ENCODE data around the gene CCDC50. TPM values are rescaled to one million over a fixed set of nuclear protein-coding genes. Genes with fewer than 3 reads are reported as not detected.

Gene CCDC50
- polyA plus RNA-seq, 1 donor, result 26.3 TPM

GRCh38 chr3:191316876-191317603, 12.2 kb upstream of the CCDC50 start:
- DNase-seq (ENCODE audit: low read depth), result no peak

GRCh38 chr3:191320316-191320715, 8.9 kb upstream of the CCDC50 start:
- no peak for DNase-seq (ENCODE audit: low read depth)

GRCh38 chr3:191321019-191321767, 8.0 kb upstream of the CCDC50 start:
- no peak for DNase-seq (ENCODE audit: low read depth)

DNA sequence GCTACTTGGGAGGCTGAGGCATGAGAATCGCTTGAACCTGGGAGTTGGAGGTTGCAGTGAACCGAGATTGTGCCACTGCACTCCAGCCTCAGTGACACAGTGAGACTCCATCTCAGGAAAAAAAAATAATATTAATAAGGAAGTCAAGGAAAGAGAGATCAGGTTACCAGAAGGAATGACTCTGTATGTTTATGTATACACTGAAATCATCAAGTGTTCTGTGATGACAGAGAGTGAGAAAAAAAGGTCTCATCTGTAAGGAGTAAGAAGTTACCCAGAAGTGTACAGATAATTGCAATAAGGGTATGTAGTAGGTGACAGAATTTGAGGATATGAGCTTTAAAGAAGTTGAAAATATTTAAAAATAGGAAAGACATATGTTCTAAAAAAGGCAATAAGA, 4.3 kb upstream of the CCDC50 start:
- DNase-seq (ENCODE audit: low read depth), result no peak

- DNase-seq (ENCODE audit: low read depth), result no peak
These were observed 1.7 kb upstream of the CCDC50 start for GRCh38 chr3:191327526-191327925.

- DNase-seq (ENCODE audit: low read depth), result no peak
These were observed 722 bp upstream of the CCDC50 start for GRCh38 chr3:191328383-191328961.

DNA sequence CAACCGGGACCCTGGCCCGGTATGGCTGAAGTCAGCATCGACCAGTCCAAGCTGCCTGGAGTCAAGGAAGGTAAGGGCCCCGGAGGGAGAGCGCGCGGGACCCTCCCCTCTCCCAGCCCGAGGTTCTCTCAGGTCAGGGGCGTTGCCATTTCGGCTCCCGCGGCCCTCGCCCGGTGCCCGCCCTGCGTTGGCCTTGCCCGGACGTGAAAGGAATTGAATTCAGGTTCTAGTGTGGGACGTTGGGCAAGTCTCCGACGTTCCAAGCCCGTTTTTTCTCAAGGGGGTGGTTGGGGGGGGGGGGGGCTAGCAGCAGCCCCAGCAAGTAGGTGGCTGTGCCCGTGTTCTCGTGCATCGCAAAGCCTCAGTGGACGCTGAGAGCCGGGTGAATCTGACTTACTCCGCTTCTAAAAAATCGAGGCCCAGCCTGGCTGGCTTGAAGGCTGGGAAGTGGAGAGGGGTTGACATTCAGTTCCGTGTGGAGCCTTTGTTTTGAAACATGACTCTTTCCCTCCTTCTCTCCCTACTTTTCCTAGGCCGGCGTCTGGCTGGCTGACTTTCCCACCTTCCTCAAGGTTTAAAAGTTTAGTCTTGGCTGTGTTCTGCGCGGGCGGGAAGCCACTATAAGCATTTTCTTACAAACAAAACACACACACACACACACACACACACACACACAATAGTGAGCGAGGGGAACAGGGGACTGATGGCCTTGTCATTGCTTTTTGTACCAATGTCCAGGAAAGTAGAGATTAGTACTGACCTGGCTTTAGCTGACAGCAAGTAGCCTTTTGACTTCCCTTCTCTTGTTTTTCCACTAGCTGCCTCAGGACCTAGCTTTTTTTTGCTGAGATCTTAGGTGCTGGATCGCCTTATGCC, 698 bp downstream of the CCDC50 start, which contains the start of gene UTS2B:
Gene UTS2B, minus strand, starts transcription at position 873 of the 876 bp plus-strand sequence. CDS start 48,337 bp downstream, outside the sequence.
- no peak for DNase-seq (ENCODE audit: low read depth)

DNA sequence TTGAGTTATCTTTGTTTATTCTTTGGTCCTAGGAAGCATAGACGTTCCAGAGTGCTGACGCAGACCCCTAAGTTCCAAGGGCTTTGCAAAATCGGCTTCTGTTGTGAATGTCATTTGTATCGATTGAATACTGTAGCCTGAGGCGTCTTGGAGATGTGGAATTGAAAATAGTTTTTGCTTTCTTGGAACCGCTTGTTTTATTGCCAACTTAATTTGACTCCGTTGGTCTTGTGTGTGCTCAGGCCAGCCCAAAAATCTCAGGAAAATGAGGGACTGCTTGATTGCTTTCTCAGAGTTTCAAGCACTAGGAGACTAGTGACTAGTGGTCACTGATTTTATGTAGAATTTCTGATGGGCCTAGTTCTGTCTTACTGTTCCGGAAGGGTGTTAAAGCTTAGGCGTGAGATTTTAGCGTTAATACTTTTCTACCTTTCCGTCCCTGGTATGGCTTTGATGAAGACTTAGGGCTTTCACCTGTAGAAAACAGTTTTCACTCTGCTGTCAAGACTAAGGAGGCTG, 1.4 kb downstream of the CCDC50 start:
- DNase-seq (ENCODE audit: low read depth), result no peak

GRCh38 chr3:191331388-191331787, 2.2 kb downstream of the CCDC50 start:
- DNase-seq (ENCODE audit: low read depth), result no peak

DNA sequence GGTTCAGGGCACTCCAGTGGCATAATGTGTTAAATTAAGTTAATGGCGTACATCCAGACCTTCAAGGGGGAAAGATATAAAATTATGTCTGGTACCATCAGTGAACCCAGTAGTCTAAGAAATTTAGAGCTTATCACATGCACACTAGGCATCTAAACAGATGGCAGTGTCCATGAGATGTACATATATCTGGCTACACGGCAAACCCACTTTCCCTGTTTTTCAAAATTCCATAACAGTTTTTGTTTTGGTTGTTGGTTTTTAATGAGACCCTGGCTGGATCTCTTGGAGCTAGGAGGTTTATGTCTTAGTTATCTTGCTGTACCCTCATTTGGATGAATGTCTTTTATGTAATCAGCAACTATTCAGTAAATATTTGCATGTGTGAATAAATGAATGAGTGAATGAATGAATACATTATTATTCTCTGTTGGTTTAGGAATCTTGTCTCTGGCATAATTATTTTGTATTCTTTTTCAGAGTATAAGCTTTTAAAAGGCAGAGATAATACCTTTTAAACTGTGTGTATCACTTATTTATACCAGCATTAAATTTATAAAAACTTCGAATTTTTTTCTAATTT, 4.2 kb downstream of the CCDC50 start:
- DNase-seq (ENCODE audit: low read depth), result no peak

DNA sequence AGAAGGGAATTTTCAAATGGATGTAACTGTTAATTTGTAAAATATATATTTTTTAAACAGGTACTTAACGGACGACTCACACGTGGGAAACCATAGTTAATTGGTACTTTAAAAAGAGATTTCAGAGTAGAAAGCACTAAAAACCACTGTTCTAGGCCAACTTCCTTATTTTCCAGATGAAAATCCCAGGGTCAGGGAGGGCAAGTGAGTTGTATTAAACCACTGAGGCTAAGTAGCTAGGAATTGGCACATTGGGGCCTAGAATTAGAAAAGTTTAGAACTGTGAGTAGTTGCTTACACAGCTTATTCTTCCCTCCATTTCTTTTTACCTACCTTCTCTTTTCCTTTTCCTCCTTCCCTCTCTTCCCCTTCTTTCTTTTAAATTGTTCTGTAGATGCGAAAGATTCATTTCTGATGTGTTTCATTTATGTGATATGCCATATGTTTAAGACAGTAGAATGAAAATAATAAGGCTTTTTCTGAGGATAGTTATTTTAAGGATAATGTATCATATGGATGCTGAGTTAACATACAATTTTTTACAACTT, 5.2 kb downstream of the CCDC50 start:
- DNase-seq (ENCODE audit: low read depth), result no peak

GRCh38 chr3:191336833-191337232, 7.6 kb downstream of the CCDC50 start:
- no peak for DNase-seq (ENCODE audit: low read depth)

GRCh38 chr3:191338177-191338488, 8.9 kb downstream of the CCDC50 start:
- no peak for DNase-seq (ENCODE audit: low read depth)

GRCh38 chr3:191339316-191339917, 10.2 kb downstream of the CCDC50 start:
- no peak for DNase-seq (ENCODE audit: low read depth)

GRCh38 chr3:191340351-191340750, 11.2 kb downstream of the CCDC50 start:
- DNase-seq (ENCODE audit: low read depth), result no peak

GRCh38 chr3:191340966-191341365, 11.8 kb downstream of the CCDC50 start:
- no peak for DNase-seq (ENCODE audit: low read depth)

DNA sequence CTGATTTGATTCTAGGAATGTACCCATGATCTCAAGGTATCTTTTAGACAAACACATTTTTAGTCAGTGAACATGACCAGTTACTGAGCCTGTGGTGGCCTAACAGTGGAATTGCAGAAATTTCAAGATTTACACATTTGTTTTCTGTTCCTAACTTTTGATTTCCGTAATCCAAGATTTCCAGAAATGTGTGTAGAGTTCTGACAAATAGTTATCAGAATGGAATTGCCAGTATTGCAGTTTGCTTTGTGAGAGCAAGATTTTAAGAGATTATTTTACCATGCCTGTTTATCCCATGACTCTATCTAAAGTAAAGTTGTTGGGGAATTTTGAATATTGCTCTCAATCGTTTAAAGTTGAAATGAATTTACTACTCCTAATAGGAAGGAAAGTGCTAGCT, 12.8 kb downstream of the CCDC50 start:
- no peak for DNase-seq (ENCODE audit: low read depth)

GRCh38 chr3:191342411-191342810, 13.2 kb downstream of the CCDC50 start:
- DNase-seq (ENCODE audit: low read depth), result no peak

- DNase-seq (ENCODE audit: low read depth), result no peak
These were observed 13.9 kb downstream of the CCDC50 start for GRCh38 chr3:191343115-191343514.

GRCh38 chr3:191343913-191344312, 14.7 kb downstream of the CCDC50 start:
- no peak for DNase-seq (ENCODE audit: low read depth)

DNA sequence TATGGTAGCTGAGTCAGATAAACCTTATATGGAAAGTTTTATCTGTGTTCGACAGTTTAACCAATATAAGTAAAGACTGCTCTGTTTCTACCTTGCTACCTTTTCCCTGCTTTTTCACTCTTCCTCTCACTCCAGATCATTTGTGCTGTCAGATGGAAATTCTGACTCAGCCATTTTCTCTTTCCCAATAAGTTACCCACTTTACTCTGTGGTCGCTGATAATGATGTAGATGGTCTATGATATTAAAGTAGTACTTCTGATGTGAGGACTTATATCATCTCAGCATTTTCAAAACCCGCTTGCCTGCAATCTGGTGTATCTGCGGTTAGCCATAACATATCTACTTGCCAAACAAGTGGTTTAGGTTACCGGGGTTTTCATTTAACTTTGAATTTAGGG, 16.1 kb downstream of the CCDC50 start:
- no peak for DNase-seq (ENCODE audit: low read depth)
